ENCODE results near the gene KSR1.

The KSR1 gene

DNA sequence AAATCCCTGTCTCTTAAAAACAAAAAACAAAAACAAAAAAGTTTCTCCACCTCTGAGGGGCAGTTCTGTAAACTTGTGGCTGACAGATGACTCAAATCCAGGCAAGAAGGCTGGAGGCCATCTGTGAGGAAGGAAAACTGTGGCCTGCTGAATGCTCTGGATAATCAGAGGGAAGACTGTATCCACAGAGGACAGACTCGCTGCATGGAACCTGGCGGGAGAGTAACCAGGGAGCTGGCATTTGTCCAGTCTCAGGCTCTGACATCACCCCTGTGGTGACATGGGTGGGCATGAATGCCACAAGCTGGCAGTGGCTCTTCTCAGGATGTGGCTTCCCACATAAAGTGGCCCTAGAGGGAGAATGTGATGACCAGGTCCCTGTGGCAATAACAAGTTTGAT is 2.8 kb upstream of the KSR1 start:
- TF ChIP-seq, protein P1, sequence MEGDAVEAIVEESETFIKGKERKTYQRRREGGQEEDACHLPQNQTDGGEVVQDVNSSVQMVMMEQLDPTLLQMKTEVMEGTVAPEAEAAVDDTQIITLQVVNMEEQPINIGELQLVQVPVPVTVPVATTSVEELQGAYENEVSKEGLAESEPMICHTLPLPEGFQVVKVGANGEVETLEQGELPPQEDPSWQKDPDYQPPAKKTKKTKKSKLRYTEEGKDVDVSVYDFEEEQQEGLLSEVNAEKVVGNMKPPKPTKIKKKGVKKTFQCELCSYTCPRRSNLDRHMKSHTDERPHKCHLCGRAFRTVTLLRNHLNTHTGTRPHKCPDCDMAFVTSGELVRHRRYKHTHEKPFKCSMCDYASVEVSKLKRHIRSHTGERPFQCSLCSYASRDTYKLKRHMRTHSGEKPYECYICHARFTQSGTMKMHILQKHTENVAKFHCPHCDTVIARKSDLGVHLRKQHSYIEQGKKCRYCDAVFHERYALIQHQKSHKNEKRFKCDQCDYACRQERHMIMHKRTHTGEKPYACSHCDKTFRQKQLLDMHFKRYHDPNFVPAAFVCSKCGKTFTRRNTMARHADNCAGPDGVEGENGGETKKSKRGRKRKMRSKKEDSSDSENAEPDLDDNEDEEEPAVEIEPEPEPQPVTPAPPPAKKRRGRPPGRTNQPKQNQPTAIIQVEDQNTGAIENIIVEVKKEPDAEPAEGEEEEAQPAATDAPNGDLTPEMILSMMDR (IDR thresholded peaks at IDR 0.05): no peak
- Histone ChIP-seq H3K27ac (no peak overlapping the region), H3K4me3 (no peak overlapping the region)
- no peak for DNase-seq (ENCODE audit: low spot score)

DNA sequence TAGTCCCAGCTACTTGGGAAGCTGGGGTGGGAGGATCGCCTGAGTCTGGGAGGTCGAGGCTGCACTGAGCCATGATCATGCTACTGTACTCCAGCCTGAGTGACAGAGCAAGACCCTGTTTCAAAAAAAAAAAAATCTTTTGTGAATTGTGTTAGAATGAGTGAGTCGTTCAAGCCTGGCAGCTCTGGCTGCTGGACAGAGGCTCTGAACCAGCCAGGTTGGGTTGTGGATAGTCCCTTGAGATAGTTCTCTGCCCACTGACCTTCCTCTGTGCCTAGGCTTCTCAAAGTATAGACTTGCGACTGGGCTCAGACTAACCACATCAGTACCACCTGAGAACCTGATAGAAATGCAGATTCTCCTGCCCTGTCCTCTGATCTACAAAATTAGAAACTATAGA is 2.2 kb upstream of the KSR1 start:
- H3K27ac ChIP-seq: no peak overlapping the region
- H3K4me3 ChIP-seq: no peak overlapping the region
- TF ChIP-seq, protein P1 (IDR thresholded peaks at IDR 0.05): no peak
- DNase-seq (ENCODE audit: low spot score): no peak

DNA sequence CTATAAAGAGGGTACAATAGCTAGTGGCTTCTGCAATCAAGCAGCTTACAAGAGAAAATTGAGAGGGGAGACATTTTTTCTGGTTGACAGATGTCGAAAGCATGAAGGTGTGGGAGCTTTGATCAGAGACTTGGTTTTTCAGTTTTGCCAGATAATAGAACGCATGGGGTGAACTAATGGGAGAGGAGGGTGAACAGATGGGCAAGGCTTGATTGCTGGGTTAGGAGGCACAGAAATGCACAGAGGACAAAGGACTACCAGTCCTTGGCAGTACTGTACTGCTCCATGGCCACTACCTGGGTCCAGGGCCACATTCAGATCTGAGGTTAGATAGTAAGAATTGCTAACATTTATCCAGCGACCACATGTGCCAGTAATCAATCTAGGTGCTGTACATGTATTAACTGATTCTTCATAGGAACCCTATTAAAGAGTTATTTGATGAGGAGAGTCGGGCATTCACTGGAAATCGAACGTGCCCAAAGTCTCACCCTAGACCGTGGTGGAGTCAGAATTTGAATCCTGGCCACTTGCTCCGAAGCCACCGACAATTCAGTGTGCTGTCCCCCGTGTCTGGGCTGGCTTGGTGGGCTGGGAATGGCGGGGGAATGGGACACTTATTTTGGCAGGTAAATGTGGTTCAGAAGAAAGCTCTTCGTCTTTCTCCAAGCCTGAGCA is 873 bp upstream of the KSR1 start:
- TF ChIP-seq, protein P1 (IDR thresholded peaks at IDR 0.05): no peak
- peak overlapping the region; percentile 85 to 93 for H3K27ac ChIP-seq
- peak overlapping the region; percentile 75 for H3K4me3 ChIP-seq
- no peak for DNase-seq (ENCODE audit: low spot score)

DNA sequence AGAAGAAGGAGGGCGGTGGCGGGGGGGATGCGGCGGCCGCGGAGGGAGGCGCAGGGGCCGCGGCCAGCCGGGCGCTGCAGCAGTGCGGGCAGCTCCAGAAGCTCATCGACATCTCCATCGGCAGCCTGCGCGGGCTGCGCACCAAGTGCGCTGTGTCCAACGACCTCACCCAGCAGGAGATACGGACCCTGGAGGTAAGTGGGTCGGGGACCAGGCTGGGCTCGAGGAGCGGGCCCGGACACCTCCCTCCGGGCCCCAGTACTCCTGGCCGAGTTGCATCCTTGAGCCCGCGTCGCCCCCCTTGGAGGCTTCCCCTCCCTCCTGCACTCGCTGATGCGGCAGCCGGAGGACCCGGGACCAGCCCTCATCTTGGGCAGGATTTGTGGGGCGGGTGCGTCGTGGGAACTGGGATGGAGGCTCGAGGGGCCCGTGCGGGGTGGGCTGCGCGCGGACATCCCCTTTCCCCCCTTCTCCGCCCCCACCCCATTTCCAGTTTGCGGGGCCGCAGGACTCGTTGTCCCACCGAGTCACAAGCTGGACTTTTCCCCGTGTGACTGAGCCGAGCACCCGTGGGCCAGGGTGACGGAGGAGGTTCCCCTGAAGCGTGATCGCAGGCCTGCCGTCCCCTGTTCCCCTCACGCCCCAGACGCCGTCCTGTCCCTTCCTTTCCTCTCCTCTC is 572 bp downstream of the KSR1 start:
- peak overlapping the region; percentile 75 for H3K4me3 ChIP-seq
- DNase-seq (ENCODE audit: low spot score): no peak
- peak overlapping the region; percentile 85 to 93 for H3K27ac ChIP-seq
- TF ChIP-seq, protein P1 (IDR thresholded peaks at IDR 0.05): no peak

DNA sequence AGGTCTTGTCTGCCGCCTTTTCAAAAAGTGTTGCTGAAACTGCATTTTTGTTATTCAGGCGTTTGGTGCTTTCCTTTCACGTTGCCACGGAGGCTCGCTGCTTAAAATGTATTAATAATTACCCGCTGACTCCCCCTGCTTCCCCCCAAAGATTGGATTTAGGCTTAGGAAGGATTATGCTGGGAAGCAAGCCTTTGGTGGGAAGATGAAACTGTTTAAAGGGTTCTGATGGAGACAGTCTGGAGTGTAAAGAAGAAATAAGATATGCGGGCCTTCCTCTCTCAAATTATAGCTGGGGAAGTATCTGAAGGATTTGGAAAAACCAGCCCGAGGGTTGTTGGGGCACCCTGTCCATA is 1.1 kb downstream of the KSR1 start:
- TF ChIP-seq, protein P1 (IDR thresholded peaks at IDR 0.05): no peak
- Histone ChIP-seq H3K27ac (peak overlapping the region in 1 of 2 donors; percentile 93), H3K4me3 (peak overlapping the region; percentile 75)
- DNase-seq (ENCODE audit: low spot score): no peak

DNA sequence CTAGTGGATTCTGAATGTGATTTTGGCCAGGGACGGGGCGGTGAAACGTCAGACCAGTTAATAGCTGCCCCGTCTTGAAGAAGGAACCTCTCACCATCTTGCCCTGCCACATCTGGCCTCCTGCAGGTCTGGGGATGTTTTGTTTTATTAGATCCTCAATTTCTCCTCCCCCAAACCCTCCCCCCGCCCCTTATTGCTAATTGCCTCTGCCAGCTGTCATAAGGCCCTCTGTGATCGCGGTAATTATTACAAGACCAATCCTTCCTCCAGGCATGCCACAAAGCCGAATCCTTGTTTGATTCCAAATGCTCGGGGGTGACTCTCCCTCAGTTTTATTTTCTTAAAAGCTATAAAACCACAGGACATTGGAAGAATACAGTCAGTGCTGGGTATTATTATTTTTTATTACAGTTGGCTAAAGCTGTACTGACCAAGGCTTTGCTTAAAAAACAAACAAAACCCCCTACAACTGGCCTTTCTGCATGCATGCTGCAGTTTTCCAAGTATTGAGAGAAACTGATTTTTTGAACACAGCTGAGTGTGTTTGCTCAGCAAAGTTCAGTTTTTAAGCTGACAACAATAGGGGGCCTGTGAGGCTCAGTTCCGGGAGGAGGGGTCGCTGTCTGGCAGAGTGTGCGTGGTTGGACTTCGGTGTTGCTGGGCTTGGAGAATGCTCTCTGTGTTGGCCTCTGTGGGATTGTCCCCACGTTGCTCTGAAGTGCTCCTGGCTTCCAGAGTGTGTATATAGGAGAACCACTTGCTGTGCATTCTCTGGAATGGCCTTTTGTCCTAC is 1.7 kb downstream of the KSR1 start:
- DNase-seq (ENCODE audit: low spot score): no peak
- peak overlapping the region; percentile 75 for H3K4me3 ChIP-seq
- peak overlapping the region in 1 of 2 donors; percentile 93 for H3K27ac ChIP-seq
- TF ChIP-seq, protein P1 (IDR thresholded peaks at IDR 0.05): no peak
